NT2/D1 (cell line): ENCODE results near the gene BRDT.

Experiments
- DNase-seq: peaks from one replicate; pipeline ENCODE4 v3.0.0-alpha.2; 2011; ENCODE audit warnings: low read depth, low spot score
- H3K27me3 ChIP-seq: 2 replicates; pipeline ENCODE4 v1.6.0; 2011; ENCODE audit warnings: mild to moderate bottlenecking; ENCODE audit not compliant: insufficient read length, insufficient read depth
- H3K36me3 ChIP-seq: 2 replicates; pipeline ENCODE4 v1.6.1; 2011; ENCODE audit warnings: mild to moderate bottlenecking, low read length, mixed read lengths; ENCODE audit not compliant: insufficient read depth, insufficient read length
- H3K4me1 ChIP-seq: 2 replicates; pipeline ENCODE4 v1.5.1; 2011; ENCODE audit not compliant: insufficient read depth, insufficient read length
- H3K4me3 ChIP-seq: 2 replicates; pipeline ENCODE4 v1.5.1; 2011; ENCODE audit warnings: low read depth; ENCODE audit not compliant: insufficient read length
- H3K9ac ChIP-seq: 2 replicates; pipeline ENCODE4 v1.6.0; 2011; ENCODE audit warnings: low read depth; ENCODE audit not compliant: insufficient read length
- H3K9me3 ChIP-seq: 2 replicates; pipeline ENCODE4 v1.5.1; 2011; ENCODE audit warnings: mild to moderate bottlenecking, low read length; ENCODE audit not compliant: insufficient read depth
- SUZ12 ChIP-seq: IDR thresholded peaks from 2 replicates; pipeline ENCODE4 v1.6.1; 2011; ENCODE audit not compliant: insufficient read length, insufficient read depth; ENCODE audit errors: extremely low read depth
- YY1 ChIP-seq: IDR thresholded peaks from 2 replicates; pipeline ENCODE4 v1.6.1; 2011; ENCODE audit not compliant: insufficient read length, insufficient read depth
- ZNF274 ChIP-seq: IDR thresholded peaks from 2 replicates; pipeline ENCODE4 v1.6.1; 2011; ENCODE audit warnings: mild to moderate bottlenecking, low read depth, low read length

Gene BRDT

DNA sequence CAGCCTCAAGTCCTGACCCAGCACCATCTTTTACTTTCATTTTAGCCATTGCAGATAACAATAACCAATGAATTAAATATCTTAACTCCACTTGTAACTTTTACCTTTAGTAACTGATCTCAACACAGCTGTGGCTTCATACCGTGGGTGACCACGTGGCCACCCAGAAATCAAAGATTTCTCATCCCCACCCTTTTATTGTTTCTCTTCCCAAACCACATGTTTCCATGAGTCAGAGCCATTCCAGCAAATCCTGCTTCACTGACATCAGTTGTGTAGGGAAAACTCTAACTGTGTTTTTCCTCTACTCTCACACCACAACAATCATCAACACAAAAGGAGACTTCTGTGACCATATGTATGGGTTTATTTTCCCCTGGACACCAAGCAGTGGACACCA lies 25.1 kb upstream of the BRDT start:
- Histone ChIP-seq H3K9me3 (no peaks in the 10 kb centered on the region), H3K4me3 (no peak overlapping the region), H3K36me3 (no peaks in the 10 kb centered on the region), H3K9ac (no peak overlapping the region), H3K4me1 (no peaks in the 10 kb centered on the region), H3K27me3 (no peaks in the 10 kb centered on the region)
- DNase-seq: no peak
- no peak for TF ChIP-seq YY1
- TF ChIP-seq ZNF274: no peak
- TF ChIP-seq SUZ12: no peak

DNA sequence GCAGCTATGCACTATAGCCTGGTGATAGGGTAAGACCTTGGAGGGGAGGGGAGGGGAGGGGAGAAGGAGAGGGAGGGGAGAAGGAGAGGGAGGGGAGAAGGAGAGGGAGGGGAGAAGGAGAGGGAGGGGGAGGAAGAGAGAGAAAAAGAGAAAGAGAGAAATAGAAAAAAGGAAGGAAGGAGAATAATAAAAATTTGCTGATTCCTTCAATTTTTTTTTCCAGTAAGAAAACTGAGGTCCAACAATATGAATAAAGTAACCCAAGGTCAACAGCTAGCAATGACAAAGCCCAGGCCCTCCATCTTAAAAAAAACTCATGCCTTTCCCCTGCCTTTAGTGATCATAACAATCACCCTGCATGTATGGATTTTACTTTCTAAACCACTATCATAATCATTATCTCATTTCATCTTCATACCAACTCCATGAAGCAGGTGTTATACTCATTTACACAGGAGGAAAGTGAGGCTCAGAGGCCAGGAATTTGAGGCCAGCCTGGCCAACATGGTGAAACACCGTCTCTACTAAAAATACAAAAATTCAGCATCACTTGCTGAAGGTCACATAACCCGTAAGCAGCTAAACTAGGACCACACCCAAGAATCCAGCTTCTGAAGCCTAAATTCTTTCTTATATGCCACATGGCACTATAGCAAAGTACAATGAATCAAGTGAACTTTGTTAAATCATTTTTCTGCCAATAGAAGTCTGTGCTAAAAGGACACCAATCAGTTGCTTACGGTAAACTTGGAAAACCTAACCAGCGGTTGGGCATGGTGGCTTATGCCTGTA lies 23.4 kb upstream of the BRDT start:
- Histone ChIP-seq H3K27me3 (no peaks in the 10 kb centered on the region), H3K36me3 (no peaks in the 10 kb centered on the region), H3K4me1 (no peaks in the 10 kb centered on the region), H3K9me3 (no peaks in the 10 kb centered on the region), H3K4me3 (no peak overlapping the region), H3K9ac (no peak overlapping the region)
- no peak for DNase-seq
- TF ChIP-seq YY1 (no peak), SUZ12 (no peak), ZNF274 (no peak)

DNA sequence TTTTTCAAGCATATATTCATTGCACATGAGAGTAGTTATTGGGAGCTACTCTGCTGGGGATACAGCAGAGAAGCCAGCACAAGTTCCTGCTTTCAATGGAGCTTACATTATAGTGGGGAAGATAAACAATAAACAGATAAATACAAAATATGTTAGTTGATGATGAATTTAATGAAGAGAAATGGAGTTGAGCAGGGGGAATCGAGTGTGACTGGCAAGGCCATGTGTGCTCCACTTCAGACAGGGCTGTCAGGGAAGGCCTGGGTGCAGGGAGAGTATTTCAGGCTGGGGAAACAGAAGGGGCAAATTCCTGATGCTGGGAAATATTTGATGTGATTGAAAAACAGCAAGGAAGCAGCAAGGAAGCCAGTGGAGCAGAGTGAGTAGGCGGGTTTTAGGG lies 21.2 kb upstream of the BRDT start:
- DNase-seq: no peak
- Histone ChIP-seq H3K4me3 (no peak overlapping the region), H3K9me3 (no peaks in the 10 kb centered on the region), H3K9ac (no peak overlapping the region), H3K4me1 (no peaks in the 10 kb centered on the region), H3K36me3 (no peaks in the 10 kb centered on the region), H3K27me3 (no peaks in the 10 kb centered on the region)
- TF ChIP-seq ZNF274 (no peak), YY1 (no peak), SUZ12 (no peak)

DNA sequence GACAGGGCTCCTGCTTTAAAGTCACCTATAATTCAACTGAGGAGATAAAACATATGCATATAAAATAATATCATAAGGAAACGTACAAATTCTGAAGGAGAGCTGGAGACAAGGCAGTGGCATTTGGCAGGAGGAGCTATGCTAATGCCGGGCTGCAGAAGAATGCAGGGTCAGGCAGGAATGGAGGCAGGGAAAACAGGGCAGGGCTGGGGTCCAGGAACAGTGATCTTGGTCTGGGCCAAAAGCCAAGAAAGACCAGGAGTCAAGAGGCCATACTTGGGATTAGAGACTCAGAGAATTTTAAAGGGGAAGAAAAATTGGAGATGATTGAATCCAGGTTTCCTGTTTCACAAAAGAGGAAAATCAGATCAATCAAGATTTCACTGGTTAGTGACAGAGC lies 20.0 kb upstream of the BRDT start:
- Histone ChIP-seq H3K4me3 (no peak overlapping the region), H3K9me3 (no peaks in the 10 kb centered on the region), H3K4me1 (no peaks in the 10 kb centered on the region), H3K9ac (no peak overlapping the region), H3K36me3 (no peaks in the 10 kb centered on the region), H3K27me3 (no peaks in the 10 kb centered on the region)
- peak; percentile 52 for DNase-seq
- no peak for TF ChIP-seq YY1
- no peak for TF ChIP-seq ZNF274
- no peak for TF ChIP-seq SUZ12

DNA sequence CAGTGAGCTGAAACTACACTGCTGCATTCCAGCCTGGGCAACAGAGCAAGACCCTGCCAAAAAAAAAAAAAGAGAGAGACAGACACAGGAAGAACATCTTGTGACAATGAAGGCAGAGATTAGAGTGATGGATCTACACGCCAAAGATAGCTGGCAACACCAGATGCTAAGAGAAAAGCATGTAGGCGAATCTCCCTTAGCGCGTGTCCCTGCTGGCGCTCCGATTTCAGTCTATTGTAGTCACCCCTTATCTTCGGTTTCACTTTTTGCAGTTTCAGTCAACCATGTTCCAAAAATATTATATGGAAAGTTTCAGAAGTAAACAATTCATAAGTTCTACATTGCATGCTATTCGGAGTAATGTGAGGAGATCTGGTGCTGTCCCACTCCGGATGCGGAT lies 11.6 kb upstream of the BRDT start:
- TF ChIP-seq ZNF274: no peak
- no peak for TF ChIP-seq SUZ12
- no peak for TF ChIP-seq YY1

DNA sequence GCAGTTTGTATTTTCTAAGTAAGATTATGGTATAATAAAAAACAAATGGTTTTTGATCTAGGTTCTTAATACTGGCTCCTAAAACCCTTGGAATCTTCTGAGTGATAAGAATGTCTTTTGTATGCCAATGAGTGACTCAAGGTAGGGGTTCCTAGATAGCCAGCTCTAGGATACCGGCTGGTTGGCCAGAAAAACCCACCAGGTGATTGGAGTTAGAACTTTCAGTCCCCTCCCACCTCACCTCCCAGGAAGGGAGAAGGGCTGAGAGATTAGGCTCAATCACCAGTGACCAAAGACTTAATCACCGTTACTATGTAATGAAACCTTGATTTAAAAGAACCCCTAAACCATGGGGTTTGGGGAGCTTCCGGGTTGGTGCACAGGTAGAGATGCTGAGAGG lies 8.7 kb upstream of the BRDT start:
- no peaks in the 10 kb centered on the region for H3K27me3 ChIP-seq
- H3K9ac ChIP-seq: no peak overlapping the region
- no peak overlapping the region for H3K4me3 ChIP-seq
- H3K4me1 ChIP-seq: no peaks in the 10 kb centered on the region
- no peaks in the 10 kb centered on the region for H3K36me3 ChIP-seq
- no peaks in the 10 kb centered on the region for H3K9me3 ChIP-seq
- no peak for DNase-seq
- no peak for TF ChIP-seq YY1
- no peak for TF ChIP-seq ZNF274
- TF ChIP-seq SUZ12: no peak

More for the DNA sequence above, 11.6 kb upstream of the BRDT start:
- H3K4me1 ChIP-seq: no peaks in the 10 kb centered on the region
- no peaks in the 10 kb centered on the region for H3K27me3 ChIP-seq
- DNase-seq: no peak
- H3K9ac ChIP-seq: no peak overlapping the region
- no peaks in the 10 kb centered on the region for H3K36me3 ChIP-seq
- no peak overlapping the region for H3K4me3 ChIP-seq
- H3K9me3 ChIP-seq: no peaks in the 10 kb centered on the region

DNA sequence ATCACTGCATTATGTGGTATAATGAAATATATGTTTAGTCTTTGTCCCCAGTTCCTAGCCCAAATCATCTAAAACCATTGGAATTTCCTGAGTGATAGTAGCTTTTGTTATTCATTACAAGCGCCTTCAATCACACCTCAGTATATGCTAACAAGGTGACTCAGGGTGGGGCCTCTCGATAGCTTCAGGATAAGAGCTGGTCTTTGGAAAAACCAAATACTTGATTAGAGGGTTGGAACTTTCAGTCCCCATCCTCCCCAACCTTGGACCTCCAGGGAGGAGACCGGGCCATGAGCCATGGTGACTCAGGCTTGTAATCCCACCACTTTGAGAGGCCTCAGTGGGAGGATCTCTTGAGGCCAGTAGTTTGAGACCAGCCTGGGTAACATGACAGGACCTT lies 5.1 kb upstream of the BRDT start:
- no peak for TF ChIP-seq SUZ12
- DNase-seq: peak; percentile 70
- Histone ChIP-seq H3K36me3 (no peaks in the 10 kb centered on the region), H3K9ac (no peak overlapping the region), H3K9me3 (no peaks in the 10 kb centered on the region), H3K4me3 (no peak overlapping the region), H3K27me3 (no peaks in the 10 kb centered on the region), H3K4me1 (no peaks in the 10 kb centered on the region)

DNA sequence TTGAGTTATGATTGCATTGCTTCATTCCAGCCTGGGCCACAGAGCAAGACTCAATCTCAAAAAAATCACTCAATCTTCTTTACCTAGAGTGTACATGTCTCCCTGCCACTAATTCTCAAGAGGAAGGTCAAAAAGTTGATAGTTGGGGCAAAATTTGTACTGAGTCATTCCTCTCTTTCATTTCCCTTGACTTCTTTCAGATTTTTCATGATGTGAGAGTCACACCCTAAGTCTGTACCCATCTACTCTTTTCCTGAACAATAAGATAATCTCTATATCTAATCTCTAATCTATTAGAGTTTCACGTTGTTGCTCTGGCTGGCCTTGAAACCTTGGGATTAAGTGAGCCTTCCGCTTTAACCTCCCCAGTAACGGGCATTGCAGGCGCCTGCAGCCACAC lies 1.1 kb upstream of the BRDT start:
- H3K27me3 ChIP-seq: no peaks in the 10 kb centered on the region
- no peak for TF ChIP-seq ZNF274
- no peak for TF ChIP-seq SUZ12
- TF ChIP-seq YY1: no peak

More for the DNA sequence above, 1.1 kb upstream of the BRDT start:
- Histone ChIP-seq H3K36me3 (no peaks in the 10 kb centered on the region), H3K9ac (no peak overlapping the region), H3K9me3 (no peaks in the 10 kb centered on the region), H3K4me3 (no peak overlapping the region), H3K4me1 (no peaks in the 10 kb centered on the region)
- DNase-seq: no peak
